Subcutaneous adipose tissue (tissue), 4 donors: ENCODE measurements around the gene ZBTB17. TPM values are rescaled to one million over a fixed set of nuclear protein-coding genes. Genes with fewer than 3 reads are reported as not detected.

ENCODE experiments used
- CTCF ChIP-seq: fragments of 450-650 bp; IDR thresholded peaks from one replicate; pipeline ENCODE4 v1.5.1; 2016; ENCODE audit warnings: low read depth, mild to moderate bottlenecking, control low read depth, antibody characterized with exemption, moderate library complexity
- total RNA-seq, 4 donors: library from RNA; depleted of rRNA; stranded (reverse); fragments of >200 nt; gene quantifications; one replicate each; pipeline ENCODE4 v1.1.0, GENCODE V29; 2016

The ZBTB17 gene
- total RNA-seq, 4 donors from 2014 or later = 21.6 to 42.0 (median 25.4) TPM

GRCh38 chr1:15991427-15992186 lies 15.7 kb upstream of the ZBTB17 start:
- no peak for TF ChIP-seq CTCF

GRCh38 chr1:15989776-15990175 lies 13.9 kb upstream of the ZBTB17 start:
- TF ChIP-seq CTCF = no peak

GRCh38 chr1:15988856-15989736 lies 13.2 kb upstream of the ZBTB17 start:
- TF ChIP-seq CTCF = no peak

- no peak for TF ChIP-seq CTCF
These were observed 9.9 kb upstream of the ZBTB17 start for GRCh38 chr1:15985611-15986297.

GRCh38 chr1:15983275-15983674 lies 7.4 kb upstream of the ZBTB17 start:
- TF ChIP-seq CTCF = no peak

GRCh38 chr1:15981679-15982078 lies 5.8 kb upstream of the ZBTB17 start:
- no peak for TF ChIP-seq CTCF
